Astrocyte of the cerebellum (primary cell): ENCODE results near the gene FBP2.

Experiments
- DNase-seq: peaks from one replicate; pipeline ENCODE4 v3.0.0-alpha.2; 2011; ENCODE audit warnings: low read depth
- H3K4me3 ChIP-seq: 2 replicates; pipeline ENCODE4 v1.5.1; 2011; ENCODE audit warnings: mild to moderate bottlenecking, low read depth, low read length, moderate library complexity
- CTCF ChIP-seq: IDR thresholded peaks from 2 replicates; pipeline ENCODE4 v1.5.1; 2012; ENCODE audit warnings: low read length, low read depth, moderate library complexity, mild to moderate bottlenecking; ENCODE audit errors: missing control alignments
- in situ Hi-C: cut with HindIII; loops from 2 replicates; pipeline ENCODE4 v1.10.0; 2017; ENCODE audit warnings: low sequenced_read_pairs

FBP2 gene

GRCh38 chr9:94623253-94623652 lies 29.6 kb upstream of the FBP2 start:
- no peak for DNase-seq
- in situ Hi-C loops: no loop called here
- peak; percentile 37 for TF ChIP-seq CTCF
- no peak overlapping the region for H3K4me3 ChIP-seq

GRCh38 chr9:94622087-94622800 lies 28.6 kb upstream of the FBP2 start:
- in situ Hi-C loops: no loop called here
- no peak for TF ChIP-seq CTCF
- no peak for DNase-seq
- no peak overlapping the region for H3K4me3 ChIP-seq

GRCh38 chr9:94619026-94619425 lies 25.4 kb upstream of the FBP2 start:
- TF ChIP-seq CTCF: no peak

GRCh38 chr9:94613003-94613402 lies 19.4 kb upstream of the FBP2 start:
- in situ Hi-C loops: no loop called here
- DNase-seq: no peak
- no peak overlapping the region for H3K4me3 ChIP-seq
- no peak for TF ChIP-seq CTCF

More at GRCh38 chr9:94619026-94619425, 25.4 kb upstream of the FBP2 start:
- in situ Hi-C loops: no loop called here
- H3K4me3 ChIP-seq: no peak overlapping the region
- no peak for DNase-seq

GRCh38 chr9:94612071-94612470 lies 18.4 kb upstream of the FBP2 start:
- in situ Hi-C loops: no loop called here
- no peak for TF ChIP-seq CTCF
- DNase-seq: no peak
- H3K4me3 ChIP-seq: no peak overlapping the region

- in situ Hi-C loops: no loop called here
- no peak overlapping the region for H3K4me3 ChIP-seq
- no peak for TF ChIP-seq CTCF
- no peak for DNase-seq
Observed at GRCh38 chr9:94611638-94612068, 18.0 kb upstream of the FBP2 start.

- no peak for TF ChIP-seq CTCF
- in situ Hi-C loops: no loop called here
- DNase-seq: no peak
- no peak overlapping the region for H3K4me3 ChIP-seq
Observed at GRCh38 chr9:94610181-94610606, 16.6 kb upstream of the FBP2 start.
